GM21515 (cell line): ENCODE data around the gene GRB14.
"Not testable (repeated sequence)": the region's sequence is repeated elsewhere in the genome, so short reads cannot be mapped to it uniquely, and the experiment has no call there.

Experiments used
- ATAC-seq: cut with Tn5 transposase; IDR thresholded peaks from one replicate; pipeline ENCODE4 v1.9.1; 2021; ENCODE audit not compliant: unreplicated experiment

Gene GRB14

DNA sequence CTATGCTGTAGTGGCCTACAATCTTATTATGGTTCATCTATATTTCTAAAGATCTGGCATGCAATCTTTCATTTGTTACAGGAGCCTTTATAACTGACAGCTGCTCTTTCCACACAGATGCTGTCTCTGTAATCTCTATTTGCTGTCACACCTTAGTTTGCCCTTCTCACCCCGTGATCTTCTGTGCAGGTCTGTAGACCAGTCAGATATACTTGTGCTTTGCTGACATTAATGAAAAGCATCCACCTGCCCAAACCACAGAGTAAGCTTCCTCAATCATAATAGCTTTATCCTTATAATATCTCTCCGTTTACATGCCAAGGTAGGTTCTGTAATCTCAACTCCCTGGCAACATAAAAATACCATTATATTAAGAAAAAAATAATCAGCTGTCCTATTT lies 122.4 kb downstream of the GRB14 start:
- ATAC-seq, result no peak

DNA sequence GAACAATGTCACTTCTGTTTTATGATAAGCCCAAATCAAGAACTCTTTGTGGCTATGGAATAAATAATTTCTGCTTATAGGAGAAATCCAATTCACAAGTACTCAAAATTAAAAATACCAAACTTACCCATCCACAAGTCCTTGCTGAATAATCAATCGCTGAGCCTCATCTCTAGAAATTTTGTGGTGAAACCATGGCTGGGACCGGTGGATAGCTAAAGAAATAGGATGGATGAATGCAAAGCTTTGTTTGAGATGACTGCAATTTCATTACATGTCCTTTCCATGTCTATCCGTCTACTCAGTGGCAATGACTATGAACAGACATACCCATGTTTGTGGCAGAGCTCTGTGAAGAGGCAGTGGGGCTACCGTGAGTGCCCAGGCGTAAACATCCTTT lies 124.4 kb downstream of the GRB14 start:
- no peak for ATAC-seq

DNA sequence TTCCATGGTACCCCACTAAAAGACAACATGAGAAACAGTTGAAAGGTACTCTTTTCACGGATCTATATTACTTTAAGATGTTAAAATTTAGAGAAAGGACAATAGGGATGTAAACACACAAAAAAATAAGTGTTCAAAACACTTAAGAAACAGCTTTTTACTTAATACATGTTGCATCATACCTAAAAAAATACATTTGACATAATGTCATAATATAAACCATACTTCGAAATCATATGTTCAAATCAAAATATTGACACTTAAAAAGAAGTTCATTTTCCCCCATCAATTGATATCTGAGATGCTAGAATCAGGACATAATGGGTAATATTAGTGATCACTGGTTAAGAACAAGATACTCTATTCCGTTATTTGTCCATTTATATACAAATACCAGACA lies 124.9 kb downstream of the GRB14 start:
- ATAC-seq, result no peak

DNA sequence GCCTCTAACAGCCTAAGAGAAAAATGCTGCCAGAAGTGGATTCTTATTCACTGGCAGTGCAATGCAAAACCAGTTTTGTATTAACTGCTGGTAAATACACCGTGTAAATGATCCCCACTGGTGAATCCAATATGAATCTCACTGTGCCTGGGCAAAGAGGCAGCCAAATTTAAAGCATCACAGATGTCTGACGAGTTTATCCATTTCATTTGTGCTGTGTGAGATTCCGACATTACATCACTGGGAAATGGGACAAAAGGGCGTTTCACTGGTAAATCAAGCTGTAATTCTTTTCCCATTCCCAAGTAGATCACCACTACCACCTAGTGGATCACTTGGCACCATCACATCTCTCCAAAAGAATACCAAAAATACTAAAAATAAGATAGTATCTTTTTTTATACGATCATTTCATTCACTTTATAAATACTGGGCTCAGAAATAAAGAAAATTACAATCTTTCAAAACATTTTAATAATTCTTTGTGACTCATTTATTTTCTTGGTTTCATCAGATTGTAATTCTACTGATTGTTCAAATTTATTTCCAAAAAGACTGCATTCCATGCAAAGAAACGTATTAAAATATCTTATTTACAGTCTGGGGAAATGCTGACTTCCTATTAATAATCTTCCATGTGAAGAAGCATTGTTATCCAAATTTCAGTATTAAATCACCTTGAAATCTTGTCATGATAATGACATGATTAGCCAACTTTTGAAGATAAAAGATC lies 125.6 kb downstream of the GRB14 start:
- ATAC-seq, result no peak

DNA sequence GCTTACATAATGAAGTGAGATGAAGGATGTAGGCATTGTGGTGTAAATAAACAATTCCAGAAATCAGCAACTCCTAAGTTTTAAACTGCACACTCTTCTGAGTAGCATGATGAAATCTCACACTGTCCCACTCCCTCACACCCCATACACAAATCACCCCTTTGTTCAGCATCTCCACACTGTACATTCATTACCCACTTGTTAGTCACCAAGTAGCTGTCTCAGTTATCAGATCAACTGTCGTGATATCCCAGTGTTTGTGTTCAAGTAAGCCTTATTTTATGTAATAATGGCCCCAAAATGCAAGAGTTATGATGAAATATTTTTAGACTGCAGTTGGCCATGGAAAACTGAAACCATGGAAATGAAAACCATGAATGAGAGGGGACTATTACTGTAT lies 135.7 kb downstream of the GRB14 start:
- no peak for ATAC-seq

DNA sequence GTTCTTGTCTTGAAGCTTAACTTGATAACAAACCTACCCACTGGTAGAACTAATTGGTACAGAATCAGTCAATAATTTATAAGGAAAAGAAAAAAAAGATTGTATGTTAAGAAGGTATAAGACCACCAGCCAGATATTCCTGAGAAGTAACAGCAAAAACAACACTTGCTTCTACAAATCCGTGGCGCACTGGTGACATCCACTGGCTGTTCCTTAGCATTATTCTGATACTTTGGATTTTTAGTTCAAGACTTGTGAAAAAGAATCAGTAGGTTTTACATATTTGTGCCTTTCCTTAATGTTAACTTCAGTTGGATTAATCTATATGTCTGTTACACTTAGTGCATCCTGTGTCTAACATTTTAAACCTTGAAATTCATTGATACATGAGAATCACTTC lies 141.8 kb downstream of the GRB14 start:
- ATAC-seq, result no peak

- no peak for ATAC-seq
Measured at GRCh38 chr2:164478205-164478604, 143.1 kb downstream of the GRB14 start.

DNA sequence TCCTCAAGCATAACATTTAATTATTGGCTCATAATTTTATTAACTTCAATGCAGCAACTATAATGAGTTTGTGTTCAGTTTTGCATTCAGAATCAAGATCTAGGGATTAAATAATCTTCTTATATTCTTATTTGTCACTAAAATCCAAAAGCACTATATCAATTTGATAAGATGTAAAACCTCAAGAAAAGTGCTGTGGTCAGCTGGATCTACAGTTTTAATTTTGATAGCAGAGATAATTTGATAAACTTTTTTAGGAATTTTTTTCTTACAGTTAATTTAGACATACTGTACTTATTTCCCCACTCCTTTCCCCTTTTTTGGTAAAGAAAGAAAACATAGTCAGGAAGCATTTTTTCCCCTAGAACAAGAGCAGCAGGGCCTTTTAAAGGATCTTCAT lies 146.4 kb downstream of the GRB14 start:
- no peak for ATAC-seq

DNA sequence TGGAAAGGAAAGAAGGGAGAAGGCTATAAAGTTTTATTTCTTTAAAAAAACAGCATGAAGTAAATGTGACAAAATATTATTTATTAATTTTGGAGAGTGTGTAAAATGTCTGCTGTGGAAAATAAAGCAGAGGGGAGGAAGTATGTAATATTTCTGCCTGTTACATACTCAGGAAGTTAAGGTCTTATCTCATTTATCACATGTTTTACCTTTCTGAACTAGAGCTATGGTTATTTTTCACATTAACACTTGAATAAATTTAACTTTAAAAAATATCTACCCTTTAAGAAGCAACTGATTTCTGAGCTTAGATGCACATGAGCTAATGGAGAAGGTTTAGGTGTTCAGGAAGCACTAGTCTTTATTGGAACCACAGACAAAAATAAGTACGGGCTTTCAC lies 148.3 kb downstream of the GRB14 start:
- ATAC-seq, result no peak

GRCh38 chr2:164465047-164465446 lies 156.2 kb downstream of the GRB14 start:
- ATAC-seq, result not testable (repeated sequence)

GRCh38 chr2:164464376-164464775 lies 156.9 kb downstream of the GRB14 start:
- ATAC-seq, result no peak

GRCh38 chr2:164458792-164459191 lies 162.5 kb downstream of the GRB14 start:
- ATAC-seq, result no peak

DNA sequence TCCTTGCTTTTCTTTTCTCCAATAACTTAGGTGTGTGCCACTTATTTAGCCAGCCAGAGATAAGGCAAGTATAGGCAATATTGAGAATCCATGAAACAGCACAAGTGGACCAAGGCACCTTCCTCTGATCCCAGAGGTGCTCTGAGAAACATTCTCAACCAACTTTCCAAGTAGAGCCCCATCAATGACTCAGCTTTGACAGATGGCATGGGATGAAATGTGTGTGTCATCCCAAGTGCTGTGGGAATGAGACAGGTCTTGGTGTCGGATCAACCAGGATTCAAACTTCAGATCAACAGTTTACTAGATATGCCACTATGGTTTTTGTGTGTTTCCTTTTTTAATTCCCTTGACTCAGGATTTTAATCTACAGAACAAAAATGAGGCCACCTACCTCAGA lies 164.0 kb downstream of the GRB14 start:
- ATAC-seq, result no peak

- no peak for ATAC-seq
Measured at GRCh38 chr2:164456619-164457018, 164.7 kb downstream of the GRB14 start.

DNA sequence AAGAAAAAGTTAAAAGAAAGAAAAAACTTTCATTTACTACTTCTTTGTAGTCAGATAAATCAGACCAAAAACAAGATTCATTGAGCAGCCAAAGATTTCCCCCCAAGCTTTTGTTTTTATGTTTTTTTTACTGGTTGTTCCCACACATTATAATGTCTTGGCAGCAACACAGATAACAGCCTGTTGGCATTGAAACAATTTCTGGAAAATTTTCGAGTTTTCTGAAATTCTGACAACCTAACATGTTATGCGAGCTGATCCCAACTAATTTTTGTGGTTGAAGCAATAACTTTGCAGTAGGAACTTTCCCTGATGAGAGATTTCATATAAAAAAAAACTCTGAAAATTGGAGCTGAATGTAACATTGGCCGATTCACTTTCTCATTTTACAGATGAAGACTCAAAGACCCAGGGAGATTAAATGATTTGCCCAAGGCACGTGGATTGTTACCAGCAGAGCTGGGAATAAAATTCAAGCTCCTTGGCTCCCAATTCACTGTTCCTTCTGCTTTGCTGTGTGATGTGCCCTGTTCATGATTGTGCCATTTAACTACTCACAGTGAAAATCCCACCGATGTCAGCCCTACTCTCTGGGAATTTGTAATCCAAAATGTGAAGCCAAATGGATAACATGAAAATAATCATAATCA lies 167.5 kb downstream of the GRB14 start:
- ATAC-seq, result no peak

DNA sequence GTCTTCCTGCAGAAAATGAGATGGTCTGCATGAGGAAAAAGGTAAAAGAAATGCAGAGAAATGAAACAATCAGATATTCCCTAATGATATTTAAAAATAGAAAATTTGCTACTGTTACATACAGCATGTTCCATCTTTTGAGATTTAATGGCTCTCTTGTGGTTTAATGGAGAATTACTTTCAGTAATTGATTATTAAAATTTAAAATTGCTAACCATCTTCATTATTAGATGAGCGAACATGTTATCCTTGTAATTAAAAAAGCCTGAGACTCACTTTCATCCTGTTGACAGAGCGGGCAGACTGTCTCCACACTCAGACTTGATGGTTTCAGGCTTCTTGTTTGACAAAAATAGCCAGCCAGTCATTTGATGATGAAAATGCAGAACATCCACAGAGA lies 171.0 kb downstream of the GRB14 start:
- ATAC-seq, result no peak

- no peak for ATAC-seq
Measured at GRCh38 chr2:164449706-164450105, 171.6 kb downstream of the GRB14 start.

DNA sequence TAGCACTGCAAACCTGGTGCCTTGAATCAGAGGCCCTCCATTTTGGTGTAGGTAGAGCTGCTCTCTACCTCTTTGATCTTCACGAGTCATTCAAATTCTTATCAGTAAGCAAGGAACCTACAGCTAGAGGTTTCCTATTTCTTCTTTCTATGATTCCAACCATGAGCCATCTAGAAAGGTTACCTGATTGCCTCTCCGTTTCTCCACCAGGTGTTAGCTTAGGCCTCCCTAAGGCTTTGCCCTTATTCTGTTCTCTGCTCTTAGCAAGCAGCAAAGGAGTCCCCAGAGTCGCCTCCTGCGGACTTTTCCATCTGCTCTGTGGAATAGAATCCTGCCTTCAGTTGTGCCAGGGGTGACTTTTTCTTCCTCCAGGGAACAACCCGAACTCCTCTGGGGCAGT lies 173.6 kb downstream of the GRB14 start:
- ATAC-seq, result no peak
